GM12874 (cell line): ENCODE data around the gene RIC3.

Experiments used
- CTCF ChIP-seq: IDR thresholded peaks from 2 replicates; pipeline ENCODE4 v1.5.1; 2011; ENCODE audit warnings: low read depth, mild to moderate bottlenecking, control low read depth, low read length, moderate library complexity; ENCODE audit not compliant: insufficient read depth

Gene RIC3

GRCh38 chr11:8097926-8098325, 70.9 kb downstream of the RIC3 start:
- TF ChIP-seq CTCF = no peak

GRCh38 chr11:8097468-8097867, 71.4 kb downstream of the RIC3 start:
- TF ChIP-seq CTCF = no peak

GRCh38 chr11:8097062-8097461, 71.8 kb downstream of the RIC3 start:
- TF ChIP-seq CTCF = no peak

GRCh38 chr11:8096575-8096974, 72.2 kb downstream of the RIC3 start:
- no peak for TF ChIP-seq CTCF

GRCh38 chr11:8095806-8096522, 72.9 kb downstream of the RIC3 start:
- TF ChIP-seq CTCF = no peak

GRCh38 chr11:8095371-8095770, 73.5 kb downstream of the RIC3 start:
- TF ChIP-seq CTCF = no peak

GRCh38 chr11:8094656-8095055, 74.2 kb downstream of the RIC3 start:
- TF ChIP-seq CTCF = no peak
